Liver (tissue), 9 donors: ENCODE results near the gene CROCC2. TPM values are rescaled to one million over a fixed set of nuclear protein-coding genes. Genes with fewer than 3 reads are reported as not detected.

Experiments
- DNase-seq: peaks from one replicate; pipeline ENCODE4 v3.0.0-alpha.2; 2017; ENCODE audit warnings: low spot score
- H3K27ac ChIP-seq, 2 donors: one replicate each; pipeline ENCODE4 v1.7.0; 2013; ENCODE audit warnings: inconsistent platforms in 2 of 2, low read length in 2 of 2, control low read depth in 1 of 2, low read depth in 1 of 2, mild to moderate bottlenecking in 1 of 2
- H3K27me3 ChIP-seq, 4 donors: one replicate each; pipeline versions ENCODE4 v1.6.1 to v1.7.0; 2013; ENCODE audit warnings: low read length in 3 of 4, inconsistent platforms in 1 of 4, mild to moderate bottlenecking in 1 of 4, moderate library complexity in 1 of 4; ENCODE audit not compliant: control insufficient read depth in 4 of 4, insufficient read depth in 4 of 4
- H3K36me3 ChIP-seq, 4 donors: one replicate each; pipeline versions ENCODE4 v1.6.1 to v1.7.0; 2013; ENCODE audit warnings: low read length in 3 of 4, mild to moderate bottlenecking in 3 of 4, low read depth in 1 of 4, moderate library complexity in 1 of 4; ENCODE audit not compliant: control insufficient read depth in 4 of 4, insufficient read depth in 3 of 4
- H3K4me1 ChIP-seq, 4 donors: one replicate each; pipeline versions ENCODE4 v1.6.1 to v1.7.0; 2013; ENCODE audit warnings: low read length in 3 of 4, mild to moderate bottlenecking in 3 of 4, moderate library complexity in 1 of 4; ENCODE audit not compliant: control insufficient read depth in 4 of 4, insufficient read depth in 4 of 4
- H3K4me3 ChIP-seq, 3 donors: one replicate each; pipeline versions ENCODE4 v1.6.1 to v1.7.0; 2013; ENCODE audit warnings: low read length in 3 of 3, control low read depth in 1 of 3, low read depth in 1 of 3, mild to moderate bottlenecking in 1 of 3
- H3K9ac ChIP-seq, 2 donors: one replicate each; pipeline ENCODE4 v1.7.0; 2013; ENCODE audit warnings: low read length in 2 of 2, mild to moderate bottlenecking in 2 of 2, moderate library complexity in 2 of 2, control low read depth in 1 of 2, low read depth in 1 of 2
- H3K9me3 ChIP-seq, 4 donors: one replicate each; pipeline versions ENCODE4 v1.6.1 to v1.7.0; 2013; ENCODE audit warnings: low read length in 3 of 4; ENCODE audit not compliant: control insufficient read depth in 4 of 4
- FOXA1 ChIP-seq: IDR thresholded peaks from 2 replicates; pipeline ENCODE4 v1.6.1; 2016; ENCODE audit warnings: antibody characterized with exemption
- FOXA2 ChIP-seq: IDR thresholded peaks from 2 replicates; pipeline ENCODE4 v1.6.1; 2016; ENCODE audit warnings: antibody characterized with exemption
- GABPA ChIP-seq, 2 donors: IDR thresholded peaks in 1 of 2; conservative IDR thresholded peaks in 1 of 2; 2 replicates each; pipeline ENCODE4 v1.6.1; 2016; ENCODE audit warnings: antibody characterized with exemption in 2 of 2, mild to moderate bottlenecking in 1 of 2, moderate library complexity in 1 of 2
- HNF4A ChIP-seq, 2 donors: conservative IDR thresholded peaks; 2 replicates each; pipeline ENCODE4 v1.6.1; 2016; ENCODE audit warnings: antibody characterized with exemption in 2 of 2, mild to moderate bottlenecking in 2 of 2
- HNF4G ChIP-seq: IDR thresholded peaks from 2 replicates; pipeline ENCODE4 v1.6.1; 2016; ENCODE audit warnings: antibody characterized with exemption
- JUND ChIP-seq, 2 donors: IDR thresholded peaks; 2 replicates each; pipeline ENCODE4 v1.6.1; 2016; ENCODE audit warnings: antibody characterized with exemption in 2 of 2
- NR2F2 ChIP-seq: IDR thresholded peaks from 2 replicates; pipeline ENCODE4 v1.6.1; 2016; ENCODE audit warnings: antibody characterized with exemption
- RAD21 ChIP-seq, 2 donors: IDR thresholded peaks; 2 replicates each; pipeline ENCODE4 v1.6.1; 2016; ENCODE audit warnings: antibody characterized with exemption in 2 of 2, mild to moderate bottlenecking in 2 of 2
- RXRA ChIP-seq, 2 donors: IDR thresholded peaks; 2 replicates each; pipeline ENCODE4 v1.6.1; 2017 to 2018; ENCODE audit warnings: antibody characterized with exemption in 2 of 2, mild to moderate bottlenecking in 1 of 2
- SP1 ChIP-seq: IDR thresholded peaks from 2 replicates; pipeline ENCODE4 v1.6.1; 2018; ENCODE audit warnings: antibody characterized with exemption, mild to moderate bottlenecking
- TAF1 ChIP-seq: conservative IDR thresholded peaks from 2 replicates; pipeline ENCODE4 v1.6.1; 2016; ENCODE audit warnings: antibody characterized with exemption, mild to moderate bottlenecking
- YY1 ChIP-seq: IDR thresholded peaks from 2 replicates; pipeline ENCODE4 v1.6.1; 2016; ENCODE audit warnings: antibody characterized with exemption, mild to moderate bottlenecking
- WGBS: extraction: QIAGEN DNeasy Blood & Tissue Kit; methylation state at CpG from one replicate; pipeline ENCODE4 v1.1.7; 2013; 5-methylcytosine and 5-hydroxymethylcytosine counted together
- polyA plus RNA-seq, 2 donors: library from polyadenylated mRNA; stranded (reverse) in 1 of 2; unstranded in 1 of 2; fragments of 200-250 nt in 1 of 2; fragments of >200 nt in 1 of 2; fragmentation: Nextera tagmentation in 1 of 2; extraction: Ambion mirVana in 1 of 2; gene quantifications; one replicate each; pipeline versions ENCODE4 v1.2.1 to v1.2.3, GENCODE V29; 2013 to 2015
- total RNA-seq, 2 donors: library from RNA; depleted of rRNA; stranded (reverse); fragments of >200 nt; gene quantifications; one replicate each; pipeline ENCODE4 v1.2.3, GENCODE V29; 2014
- TF ChIP-seq, protein P1 (sequence below): IDR thresholded peaks from 2 replicates; pipeline ENCODE4 v1.6.1; 2016; ENCODE audit warnings: antibody characterized with exemption, mild to moderate bottlenecking
- TF ChIP-seq, protein P2 (sequence below): fragments of 150-350 bp; IDR thresholded peaks from 2 replicates; pipeline ENCODE4 v1.5.1; 2017; ENCODE audit warnings: improper control_type of control experiment, low read depth, low read length; ENCODE audit not compliant: missing input control
- TF ChIP-seq, protein P3 (sequence below): IDR thresholded peaks from 2 replicates; pipeline ENCODE4 v1.6.1; 2016; ENCODE audit warnings: antibody characterized with exemption
- TF ChIP-seq, protein P4 (sequence below): IDR thresholded peaks from 2 replicates; pipeline ENCODE4 v1.6.1; 2016; ENCODE audit warnings: antibody characterized with exemption
- TF ChIP-seq, protein P5 (sequence below): IDR thresholded peaks from 2 replicates; pipeline ENCODE4 v1.6.1; 2016; ENCODE audit warnings: antibody characterized with exemption
- donor health status: healthy.
- donor health status: healthy.
- donor health status: healthy.
- donor health status: healthy.
- donor health status: healthy.

CROCC2 gene
- total and polyA plus RNA-seq, 4 donors = under 0.01 to 0.13 (median 0.05) TPM

DNA sequence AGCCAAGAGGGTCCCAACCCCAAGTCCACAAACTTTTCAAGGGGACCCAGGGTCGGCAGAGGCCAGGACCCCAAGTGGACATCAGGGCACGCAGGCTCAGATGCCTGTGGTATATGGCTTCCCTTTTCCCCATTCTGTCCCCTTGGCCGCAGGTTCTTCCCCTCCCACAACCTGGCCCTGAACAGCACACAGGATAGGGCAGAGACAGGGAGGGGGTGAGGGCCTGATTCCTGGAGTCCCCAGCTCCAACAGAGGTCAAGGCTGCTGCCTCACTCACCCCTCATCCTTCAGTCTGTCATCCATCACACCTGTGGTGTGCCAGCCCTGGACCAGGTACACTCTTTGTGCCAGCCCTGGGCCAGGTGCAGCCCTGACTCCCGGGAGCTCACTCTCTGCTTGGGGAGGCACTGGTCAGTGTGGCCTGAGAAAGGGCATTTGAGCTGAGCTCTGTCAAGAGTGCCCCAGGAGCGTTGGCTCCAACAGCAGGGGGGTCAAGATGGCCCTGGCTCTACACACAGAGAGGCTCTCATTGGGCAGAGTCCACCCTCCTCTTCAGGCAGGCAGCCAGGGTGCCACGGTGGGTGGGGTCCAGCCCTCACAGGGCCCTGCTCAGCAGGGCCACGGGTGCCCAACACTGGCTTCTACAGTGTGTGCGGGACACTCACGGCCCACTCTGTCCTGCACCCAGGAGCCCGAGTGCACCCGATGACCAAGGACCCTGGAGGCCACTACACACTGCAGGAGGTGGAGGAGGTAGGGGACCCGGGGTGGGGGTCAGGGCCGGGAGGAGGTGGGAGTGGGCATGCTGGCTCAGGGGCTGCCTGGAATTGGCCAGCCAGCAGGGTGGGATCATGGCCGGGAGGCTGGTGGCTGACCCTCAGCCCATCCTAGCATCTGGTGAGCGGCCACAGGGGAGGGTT, 35.9 kb upstream of the CROCC2 start:
- Histone ChIP-seq H3K27ac (peak overlapping the region; percentile 76 to 77), H3K9ac (peak overlapping the region; percentile 68 to 91), H3K4me1 (peaks cover 15 to 90% (median 67%) of the 10 kb centered on the region in 4 donors), H3K4me3 (peak overlapping the region; percentile 60 to 68 (median 62)), H3K36me3 (peaks cover 0 to 17% (median 8%) of the 10 kb centered on the region in 4 donors), H3K9me3 (no peaks in the 10 kb centered on the region), H3K27me3 (no peaks in the 10 kb centered on the region)
- no peak for DNase-seq
- 39% methylated on average over 15 of the region's 15 CpGs for WGBS
- TF ChIP-seq, protein P1, sequence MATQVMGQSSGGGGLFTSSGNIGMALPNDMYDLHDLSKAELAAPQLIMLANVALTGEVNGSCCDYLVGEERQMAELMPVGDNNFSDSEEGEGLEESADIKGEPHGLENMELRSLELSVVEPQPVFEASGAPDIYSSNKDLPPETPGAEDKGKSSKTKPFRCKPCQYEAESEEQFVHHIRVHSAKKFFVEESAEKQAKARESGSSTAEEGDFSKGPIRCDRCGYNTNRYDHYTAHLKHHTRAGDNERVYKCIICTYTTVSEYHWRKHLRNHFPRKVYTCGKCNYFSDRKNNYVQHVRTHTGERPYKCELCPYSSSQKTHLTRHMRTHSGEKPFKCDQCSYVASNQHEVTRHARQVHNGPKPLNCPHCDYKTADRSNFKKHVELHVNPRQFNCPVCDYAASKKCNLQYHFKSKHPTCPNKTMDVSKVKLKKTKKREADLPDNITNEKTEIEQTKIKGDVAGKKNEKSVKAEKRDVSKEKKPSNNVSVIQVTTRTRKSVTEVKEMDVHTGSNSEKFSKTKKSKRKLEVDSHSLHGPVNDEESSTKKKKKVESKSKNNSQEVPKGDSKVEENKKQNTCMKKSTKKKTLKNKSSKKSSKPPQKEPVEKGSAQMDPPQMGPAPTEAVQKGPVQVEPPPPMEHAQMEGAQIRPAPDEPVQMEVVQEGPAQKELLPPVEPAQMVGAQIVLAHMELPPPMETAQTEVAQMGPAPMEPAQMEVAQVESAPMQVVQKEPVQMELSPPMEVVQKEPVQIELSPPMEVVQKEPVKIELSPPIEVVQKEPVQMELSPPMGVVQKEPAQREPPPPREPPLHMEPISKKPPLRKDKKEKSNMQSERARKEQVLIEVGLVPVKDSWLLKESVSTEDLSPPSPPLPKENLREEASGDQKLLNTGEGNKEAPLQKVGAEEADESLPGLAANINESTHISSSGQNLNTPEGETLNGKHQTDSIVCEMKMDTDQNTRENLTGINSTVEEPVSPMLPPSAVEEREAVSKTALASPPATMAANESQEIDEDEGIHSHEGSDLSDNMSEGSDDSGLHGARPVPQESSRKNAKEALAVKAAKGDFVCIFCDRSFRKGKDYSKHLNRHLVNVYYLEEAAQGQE = peak; percentile 40
- peak in 1 of 2 donors; percentile 39 for TF ChIP-seq JUND (IDR thresholded peaks at IDR 0.05)
- peak; percentile 87 for TF ChIP-seq TAF1
- TF ChIP-seq FOXA1 = no peak
- TF ChIP-seq RXRA (IDR thresholded peaks at IDR 0.05) = peak; percentile 26 to 68
- peak; percentile 43 for TF ChIP-seq SP1
- TF ChIP-seq, protein P2, sequence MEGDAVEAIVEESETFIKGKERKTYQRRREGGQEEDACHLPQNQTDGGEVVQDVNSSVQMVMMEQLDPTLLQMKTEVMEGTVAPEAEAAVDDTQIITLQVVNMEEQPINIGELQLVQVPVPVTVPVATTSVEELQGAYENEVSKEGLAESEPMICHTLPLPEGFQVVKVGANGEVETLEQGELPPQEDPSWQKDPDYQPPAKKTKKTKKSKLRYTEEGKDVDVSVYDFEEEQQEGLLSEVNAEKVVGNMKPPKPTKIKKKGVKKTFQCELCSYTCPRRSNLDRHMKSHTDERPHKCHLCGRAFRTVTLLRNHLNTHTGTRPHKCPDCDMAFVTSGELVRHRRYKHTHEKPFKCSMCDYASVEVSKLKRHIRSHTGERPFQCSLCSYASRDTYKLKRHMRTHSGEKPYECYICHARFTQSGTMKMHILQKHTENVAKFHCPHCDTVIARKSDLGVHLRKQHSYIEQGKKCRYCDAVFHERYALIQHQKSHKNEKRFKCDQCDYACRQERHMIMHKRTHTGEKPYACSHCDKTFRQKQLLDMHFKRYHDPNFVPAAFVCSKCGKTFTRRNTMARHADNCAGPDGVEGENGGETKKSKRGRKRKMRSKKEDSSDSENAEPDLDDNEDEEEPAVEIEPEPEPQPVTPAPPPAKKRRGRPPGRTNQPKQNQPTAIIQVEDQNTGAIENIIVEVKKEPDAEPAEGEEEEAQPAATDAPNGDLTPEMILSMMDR = no peak
- TF ChIP-seq YY1 = peak; percentile 36
- TF ChIP-seq FOXA2 = no peak
- TF ChIP-seq RAD21 (IDR thresholded peaks at IDR 0.05) = no peak
- TF ChIP-seq GABPA (IDR thresholded peaks at IDR 0.05 in 1 of 2, conservative IDR thresholded peaks at IDR 0.05 in 1 of 2) = no peak
- TF ChIP-seq, protein P3, sequence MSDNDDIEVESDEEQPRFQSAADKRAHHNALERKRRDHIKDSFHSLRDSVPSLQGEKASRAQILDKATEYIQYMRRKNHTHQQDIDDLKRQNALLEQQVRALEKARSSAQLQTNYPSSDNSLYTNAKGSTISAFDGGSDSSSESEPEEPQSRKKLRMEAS = no peak
- no peak for TF ChIP-seq NR2F2
- TF ChIP-seq, protein P4, sequence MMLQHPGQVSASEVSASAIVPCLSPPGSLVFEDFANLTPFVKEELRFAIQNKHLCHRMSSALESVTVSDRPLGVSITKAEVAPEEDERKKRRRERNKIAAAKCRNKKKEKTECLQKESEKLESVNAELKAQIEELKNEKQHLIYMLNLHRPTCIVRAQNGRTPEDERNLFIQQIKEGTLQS = no peak
- no peak for TF ChIP-seq HNF4G
- TF ChIP-seq, protein P5, sequence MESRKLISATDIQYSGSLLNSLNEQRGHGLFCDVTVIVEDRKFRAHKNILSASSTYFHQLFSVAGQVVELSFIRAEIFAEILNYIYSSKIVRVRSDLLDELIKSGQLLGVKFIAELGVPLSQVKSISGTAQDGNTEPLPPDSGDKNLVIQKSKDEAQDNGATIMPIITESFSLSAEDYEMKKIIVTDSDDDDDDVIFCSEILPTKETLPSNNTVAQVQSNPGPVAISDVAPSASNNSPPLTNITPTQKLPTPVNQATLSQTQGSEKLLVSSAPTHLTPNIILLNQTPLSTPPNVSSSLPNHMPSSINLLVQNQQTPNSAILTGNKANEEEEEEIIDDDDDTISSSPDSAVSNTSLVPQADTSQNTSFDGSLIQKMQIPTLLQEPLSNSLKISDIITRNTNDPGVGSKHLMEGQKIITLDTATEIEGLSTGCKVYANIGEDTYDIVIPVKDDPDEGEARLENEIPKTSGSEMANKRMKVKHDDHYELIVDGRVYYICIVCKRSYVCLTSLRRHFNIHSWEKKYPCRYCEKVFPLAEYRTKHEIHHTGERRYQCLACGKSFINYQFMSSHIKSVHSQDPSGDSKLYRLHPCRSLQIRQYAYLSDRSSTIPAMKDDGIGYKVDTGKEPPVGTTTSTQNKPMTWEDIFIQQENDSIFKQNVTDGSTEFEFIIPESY = no peak
- peak; percentile 42 to 59 for TF ChIP-seq HNF4A (conservative IDR thresholded peaks at IDR 0.05)
